ENCODE data around the gene SLC25A45.

SLC25A45 gene

DNA sequence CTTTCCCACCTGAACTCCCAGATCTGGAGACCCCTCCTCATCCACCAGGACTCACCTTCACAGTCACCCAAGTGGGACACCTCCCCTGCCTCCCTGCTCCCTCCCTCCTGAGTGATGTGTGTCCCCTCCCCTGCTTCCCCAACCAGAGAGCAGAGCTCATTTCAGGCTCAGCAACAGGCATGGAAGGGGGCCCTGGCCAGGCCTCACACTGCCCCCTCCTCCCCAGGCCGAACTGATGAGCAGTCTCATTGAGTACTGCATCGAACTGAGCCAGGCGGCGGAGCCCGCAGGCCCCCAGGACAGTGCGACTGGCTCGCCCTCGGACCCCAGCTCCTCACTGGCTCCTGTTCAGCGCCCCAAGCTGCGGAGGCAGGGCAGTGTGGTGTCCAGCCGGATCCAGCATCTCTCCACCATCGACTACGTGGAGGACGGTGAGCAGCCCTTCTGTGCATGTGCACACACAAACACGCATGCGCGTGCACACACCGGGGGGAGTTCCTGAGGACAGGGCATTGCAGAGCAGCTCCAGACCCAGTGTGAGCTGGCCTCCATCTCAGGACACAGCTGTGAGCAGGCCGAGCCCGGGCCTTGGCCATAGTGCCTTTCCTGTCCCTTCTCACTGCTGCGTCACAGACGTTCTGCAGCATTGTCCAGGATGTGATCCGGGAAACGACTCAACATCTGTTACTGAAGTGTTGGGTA lies 22.3 kb upstream of the SLC25A45 start:
- no peak for DNase-seq (ENCODE audit: low read depth)

DNA sequence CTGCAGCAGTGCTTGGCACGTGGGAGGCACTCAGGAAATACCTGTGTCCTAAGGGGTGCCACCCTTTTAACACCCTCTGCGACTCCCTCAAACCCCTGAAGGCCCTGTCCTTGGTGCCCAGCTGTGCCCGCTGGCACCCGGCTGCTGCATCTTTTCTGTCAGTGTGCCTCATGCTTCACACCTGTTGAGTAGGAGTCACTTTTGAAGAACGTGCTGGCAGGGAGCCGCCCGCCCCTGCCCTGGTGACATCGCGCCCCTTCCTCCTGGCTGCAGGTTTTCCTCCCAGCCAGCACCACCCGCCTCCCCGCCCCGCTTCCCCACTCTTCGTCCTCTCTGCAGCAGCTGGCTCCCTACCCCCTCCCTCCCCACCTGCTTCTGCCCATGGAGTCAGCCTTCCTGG lies 21.8 kb upstream of the SLC25A45 start:
- no peak for DNase-seq (ENCODE audit: low read depth)

DNA sequence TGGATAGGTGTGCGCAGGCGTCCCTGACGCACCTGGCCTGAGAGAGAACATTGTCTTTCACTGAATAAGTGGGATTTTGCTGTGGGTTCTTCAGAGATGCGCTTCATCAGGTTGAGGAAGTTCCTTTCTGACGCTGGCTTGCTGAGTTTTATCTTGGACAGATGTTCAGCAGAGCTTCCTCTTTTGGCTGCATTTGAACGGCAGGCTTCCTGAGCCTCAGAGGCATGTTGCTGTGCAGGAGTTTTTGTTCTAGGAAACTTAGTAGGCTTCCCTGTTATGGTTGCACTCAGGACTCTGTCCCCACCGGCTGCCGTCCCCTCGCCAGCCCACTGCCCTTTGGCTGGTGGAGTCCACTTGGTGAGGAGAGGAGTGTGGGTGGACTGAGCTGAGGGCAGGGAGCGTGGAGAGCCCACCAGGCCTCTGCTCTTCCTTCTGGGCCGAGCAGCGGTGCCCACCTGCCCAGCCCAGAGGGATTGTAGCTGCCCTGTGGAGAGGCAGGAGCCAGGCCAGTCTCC lies 21.2 kb upstream of the SLC25A45 start:
- no peak for DNase-seq (ENCODE audit: low read depth)

DNA sequence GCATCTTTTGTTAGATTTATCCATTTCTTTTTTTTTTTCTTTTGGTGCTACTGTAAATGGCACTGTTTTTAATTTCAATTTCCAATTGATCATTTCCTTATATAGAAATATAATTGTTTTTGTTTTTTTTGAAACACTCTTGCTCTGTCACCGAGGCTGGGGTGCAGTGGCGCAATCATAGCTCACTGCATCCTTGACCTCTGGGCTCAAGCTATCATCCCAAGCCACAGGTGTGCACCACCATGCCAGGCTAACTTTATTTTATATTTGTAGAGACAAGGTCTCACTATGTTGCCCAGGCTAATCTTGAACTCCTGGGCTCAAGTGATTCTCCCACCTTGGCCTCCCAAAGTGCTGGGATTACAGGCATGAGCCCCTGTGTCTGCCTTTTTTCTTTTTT lies 20.3 kb upstream of the SLC25A45 start:
- no peak for DNase-seq (ENCODE audit: low read depth)

DNA sequence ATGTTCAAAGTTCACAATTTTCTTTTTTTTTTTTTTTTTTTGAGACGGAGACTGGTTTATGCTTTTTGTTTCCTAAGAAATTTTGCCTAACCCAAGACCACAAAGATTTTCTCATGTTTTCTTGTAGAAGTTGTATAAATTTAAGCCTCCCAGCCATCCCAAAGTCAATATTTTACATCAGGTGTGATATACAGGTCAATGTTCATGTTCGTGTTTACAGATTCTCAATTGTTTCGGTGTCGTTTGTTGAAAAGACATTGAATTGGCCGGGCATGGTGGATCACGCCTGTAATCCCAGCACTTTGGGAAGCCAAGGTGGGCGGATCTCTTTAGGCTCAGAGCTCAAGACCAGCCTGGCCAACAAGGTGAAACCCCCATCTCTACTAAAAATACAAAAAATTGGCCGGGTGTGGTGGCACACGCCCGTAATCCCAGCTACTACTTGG lies 19.4 kb upstream of the SLC25A45 start:
- no peak for DNase-seq (ENCODE audit: low read depth)

DNA sequence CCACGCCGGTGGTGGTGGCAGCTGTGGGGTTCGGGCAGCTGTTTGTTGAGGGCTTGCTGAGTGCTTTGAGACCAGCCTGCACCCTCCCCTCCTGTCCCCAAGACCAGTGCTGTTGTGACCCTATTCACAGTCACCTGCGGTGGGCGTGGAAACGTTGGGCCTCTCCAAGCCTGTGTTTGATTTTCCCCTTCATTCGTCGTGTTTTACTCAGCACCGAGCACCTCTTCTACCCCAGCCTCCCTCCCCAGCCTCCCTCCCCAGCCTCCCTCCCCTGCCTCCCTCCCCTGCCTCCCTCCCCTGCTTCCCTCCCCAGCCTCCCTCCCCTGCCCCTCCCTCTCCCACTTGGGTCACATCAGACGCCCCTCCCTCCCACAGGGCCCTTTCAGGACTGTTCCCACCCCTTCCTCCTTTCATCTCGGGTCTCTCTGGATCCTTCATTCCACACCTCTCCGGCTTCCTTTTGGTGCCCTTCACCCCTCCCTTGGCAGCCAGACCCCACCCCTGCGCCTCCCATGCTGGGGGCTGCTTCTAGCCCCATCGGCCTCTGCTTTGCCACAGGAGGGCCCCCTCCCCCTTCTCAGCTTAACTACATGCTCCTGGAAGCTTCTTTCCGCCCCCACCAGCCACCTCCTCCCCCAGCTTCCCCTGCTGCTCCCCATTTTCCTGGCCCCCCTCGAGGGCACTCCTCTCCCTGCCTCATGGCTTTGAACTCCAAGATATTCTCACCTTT lies 18.8 kb upstream of the SLC25A45 start:
- DNase-seq (ENCODE audit: low read depth): no peak

DNA sequence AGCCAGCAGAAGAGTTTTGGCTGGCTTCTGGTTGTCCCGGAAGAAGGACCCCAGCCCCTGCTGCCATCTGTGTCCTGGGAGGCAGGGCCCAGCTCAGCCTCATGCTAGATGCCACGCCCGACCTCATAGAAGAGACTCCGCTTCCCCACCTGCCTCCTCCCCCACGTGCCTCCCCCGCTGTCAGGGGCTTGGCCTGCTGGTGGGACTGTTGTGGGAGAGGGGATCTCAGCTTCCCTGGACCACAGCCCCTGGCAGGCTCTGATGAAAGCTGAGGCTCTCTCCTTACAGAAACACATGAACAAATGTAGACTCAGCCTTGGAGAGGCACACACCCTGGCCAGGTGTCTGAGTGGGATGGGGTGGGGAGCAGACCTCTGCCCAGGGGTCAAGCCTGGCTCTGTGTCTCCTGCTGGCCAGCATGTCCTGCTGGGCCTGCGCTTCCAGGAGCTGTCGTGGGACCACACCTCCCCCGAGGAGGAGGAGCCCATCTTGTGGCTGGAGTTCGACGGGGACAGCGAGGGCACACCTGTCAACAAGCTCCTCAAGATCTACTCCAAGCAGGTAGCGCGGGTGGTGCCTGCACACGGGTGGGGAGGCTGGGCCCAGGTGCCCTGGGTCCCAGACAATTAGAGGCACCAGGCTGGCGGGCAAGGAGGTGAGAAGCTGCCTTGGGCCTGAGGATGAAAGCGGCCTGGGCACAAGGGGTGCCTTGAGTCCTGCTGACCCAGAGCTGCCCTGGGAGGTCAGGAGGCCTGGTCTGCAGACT lies 18.0 kb upstream of the SLC25A45 start:
- DNase-seq (ENCODE audit: low read depth): no peak

DNA sequence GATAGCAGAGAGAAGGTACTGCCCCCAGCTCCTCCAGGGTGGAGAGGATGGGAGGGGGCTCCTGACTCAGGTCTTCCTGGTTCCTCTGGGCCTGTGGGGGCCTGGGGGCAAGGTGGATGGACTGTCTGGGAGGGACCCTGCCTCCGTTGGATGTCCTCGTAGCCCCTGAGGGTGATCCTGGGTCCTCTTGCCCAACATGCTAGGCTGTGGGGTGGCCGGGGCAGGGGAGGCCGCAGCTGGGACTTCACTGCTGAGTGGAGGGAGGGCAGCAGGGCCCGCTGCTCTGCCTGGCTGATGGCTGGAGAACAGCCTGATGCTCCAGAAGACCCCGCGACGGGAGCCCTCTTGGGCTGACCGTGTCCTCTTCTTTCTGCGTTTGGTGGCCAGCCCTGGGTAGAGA lies 17.4 kb upstream of the SLC25A45 start:
- DNase-seq (ENCODE audit: low read depth): no peak

DNA sequence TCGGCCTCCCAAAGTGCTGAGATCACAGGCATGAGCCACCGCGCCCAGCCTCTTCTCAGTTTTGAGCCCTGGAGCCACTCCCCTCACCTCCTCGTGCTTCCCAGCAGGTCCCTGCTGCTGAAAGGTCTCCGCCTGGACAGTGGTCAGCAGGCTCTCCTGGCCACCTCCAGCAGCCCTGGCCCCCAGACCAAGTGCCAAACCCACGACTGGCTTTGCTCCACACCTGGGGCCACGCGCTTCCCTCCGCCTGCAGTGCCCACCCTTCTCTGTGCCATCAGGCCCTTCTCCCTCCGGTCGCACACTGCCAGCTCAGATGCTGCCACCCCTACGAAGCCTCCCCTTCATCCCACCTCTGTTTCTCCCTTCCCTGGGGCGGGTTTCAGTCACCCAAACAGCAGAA lies 16.8 kb upstream of the SLC25A45 start:
- DNase-seq (ENCODE audit: low read depth): no peak

DNA sequence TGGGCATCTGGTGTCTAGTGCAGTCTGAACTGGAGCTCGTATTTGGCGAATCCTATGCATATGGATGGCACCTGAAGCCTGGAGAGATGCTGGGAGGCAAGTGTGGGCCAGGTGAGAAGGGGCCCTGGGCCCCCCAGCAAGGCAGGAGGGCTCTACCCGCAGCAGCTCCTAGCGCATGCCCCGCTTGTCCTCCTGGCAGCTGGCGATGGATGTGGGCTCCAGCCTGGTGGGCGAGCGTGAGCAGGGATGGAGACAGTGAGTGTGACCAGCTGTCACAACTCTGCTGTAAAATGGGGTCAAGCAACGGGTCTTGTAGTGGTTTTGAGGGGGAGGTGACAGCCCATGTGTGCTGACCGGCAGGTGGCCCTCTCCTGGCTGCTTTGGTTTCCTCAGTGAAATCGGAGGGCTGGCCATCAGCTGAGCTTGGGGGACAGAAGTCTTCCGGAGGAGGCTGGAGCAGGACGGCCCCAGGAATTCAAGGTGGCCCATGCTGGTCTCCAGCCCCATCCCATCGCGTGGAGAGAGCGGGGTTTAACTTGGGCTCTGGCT lies 16.0 kb upstream of the SLC25A45 start:
- DNase-seq (ENCODE audit: low read depth): no peak

DNA sequence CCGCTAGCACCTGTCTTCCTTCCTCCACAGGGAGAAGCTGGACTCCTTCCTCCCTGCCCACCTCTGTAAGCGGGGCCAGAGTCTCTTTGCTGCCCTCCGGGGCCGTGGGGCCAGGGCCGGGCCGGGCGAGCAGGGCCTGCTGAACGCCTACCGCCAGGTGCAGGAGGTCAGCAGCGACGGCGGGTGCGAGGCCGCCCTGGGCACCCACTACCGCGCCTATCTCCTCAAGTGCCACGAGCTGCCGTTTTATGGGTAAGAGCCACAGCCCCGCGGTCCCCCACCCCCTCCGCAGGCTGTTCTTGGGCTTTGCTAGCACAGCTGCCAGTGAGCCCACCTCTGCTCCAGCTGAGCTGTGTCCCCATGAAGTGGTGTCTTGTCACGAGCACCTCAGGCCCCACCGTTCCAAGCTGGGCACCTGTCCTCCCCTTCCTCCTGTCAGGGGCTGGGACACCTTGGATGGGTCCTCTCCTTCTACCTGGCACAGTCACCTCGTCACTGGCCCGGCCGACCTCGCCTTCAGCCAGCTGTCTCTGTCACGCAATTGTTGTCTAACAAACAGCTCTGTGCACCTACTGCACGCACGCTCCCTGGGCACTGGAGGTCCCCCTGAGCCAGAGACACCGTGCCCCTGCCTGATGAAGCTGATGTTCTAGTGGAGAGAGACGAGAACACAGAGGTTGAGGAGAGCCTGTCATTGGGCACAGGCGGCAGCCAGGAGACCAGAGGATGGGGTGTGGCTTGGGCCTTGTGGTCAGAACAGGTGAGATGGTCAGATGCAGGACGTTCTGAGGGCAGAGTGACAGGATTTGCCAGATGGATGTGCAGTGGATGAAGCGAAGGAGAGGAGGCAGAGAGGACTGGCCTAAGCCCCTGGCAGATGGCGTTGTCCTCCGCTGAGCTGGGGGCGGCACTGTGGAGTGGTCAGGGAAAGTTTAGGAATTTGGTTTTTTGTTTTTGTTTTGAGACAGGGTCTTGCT lies 14.6 kb upstream of the SLC25A45 start:
- no peak for DNase-seq (ENCODE audit: low read depth)

DNA sequence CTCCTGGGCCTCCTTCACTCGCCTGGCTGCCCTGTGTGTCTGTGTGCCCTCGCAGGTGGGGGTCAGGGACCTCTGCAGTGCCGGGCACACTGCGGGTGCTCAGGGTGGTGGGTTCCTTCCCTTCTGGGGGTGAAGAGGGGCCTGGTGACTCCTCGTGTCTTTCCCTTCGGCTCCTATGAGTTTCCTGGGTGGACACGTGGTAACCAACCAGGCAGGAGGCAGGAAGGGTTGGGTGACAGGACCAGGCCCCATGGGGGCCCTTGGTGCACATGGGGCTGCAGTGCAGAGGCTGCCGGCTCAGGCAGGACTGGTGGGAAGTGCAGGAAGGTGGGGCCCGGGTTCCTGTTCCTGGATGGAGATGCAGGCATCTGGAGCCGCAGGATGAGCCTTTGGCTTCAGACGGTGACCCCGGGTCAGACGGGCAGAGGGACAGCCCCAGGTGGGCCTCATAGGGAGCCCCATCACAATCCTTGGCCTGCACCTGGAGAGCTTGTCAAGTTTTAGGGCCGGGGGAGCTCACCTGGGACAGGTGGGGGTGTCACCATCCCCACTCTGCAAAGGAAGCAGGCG lies 13.6 kb upstream of the SLC25A45 start:
- DNase-seq (ENCODE audit: low read depth): no peak

DNA sequence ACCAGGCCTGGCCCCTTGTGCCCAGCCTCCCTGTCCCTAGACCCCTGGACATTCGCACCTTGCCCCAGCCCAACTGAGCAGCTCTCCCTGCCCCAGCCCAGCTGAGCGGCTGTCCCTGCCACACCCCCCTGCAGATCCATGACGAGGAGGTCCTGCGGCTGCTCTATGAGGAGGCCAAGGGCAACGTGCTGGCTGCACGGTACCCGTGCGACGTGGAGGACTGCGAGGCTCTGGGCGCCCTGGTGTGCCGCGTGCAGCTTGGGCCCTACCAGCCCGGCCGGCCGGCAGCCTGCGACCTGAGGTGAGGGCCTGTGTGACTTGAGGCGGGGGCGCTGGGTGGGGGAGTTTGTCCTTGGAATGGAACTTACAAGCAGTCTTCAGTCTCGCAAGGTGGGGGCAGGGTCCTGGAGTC lies 11.7 kb upstream of the SLC25A45 start:
- DNase-seq (ENCODE audit: low read depth): no peak

DNA sequence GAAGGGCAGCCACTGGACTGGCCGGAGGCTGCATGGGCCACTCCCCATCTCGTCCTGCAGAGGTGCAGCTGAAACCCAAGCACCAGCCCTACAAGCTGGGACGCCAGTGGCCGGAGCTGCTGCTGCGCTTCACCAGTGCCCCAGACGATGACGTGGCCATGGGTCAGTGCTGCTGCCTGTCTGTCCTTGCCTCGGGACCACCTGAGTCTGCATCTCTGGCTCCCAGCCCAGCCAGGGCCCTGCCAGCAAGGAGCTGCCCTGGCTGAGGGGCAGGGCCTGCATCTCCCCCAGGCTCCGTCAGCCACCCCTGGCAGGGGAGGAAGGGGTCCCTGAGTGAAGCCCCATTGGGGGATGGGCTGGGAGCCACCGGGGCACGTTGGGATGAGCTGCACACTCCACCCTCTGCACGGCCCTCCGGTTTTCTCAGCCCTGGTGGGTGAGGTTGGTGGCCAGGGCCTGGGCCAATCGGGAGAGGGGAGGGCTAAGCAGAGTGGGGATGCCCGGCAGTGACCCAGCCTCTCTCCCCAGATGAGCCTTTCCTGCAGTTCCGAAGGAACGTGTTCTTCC lies 11.2 kb upstream of the SLC25A45 start:
- DNase-seq (ENCODE audit: low read depth): no peak

DNA sequence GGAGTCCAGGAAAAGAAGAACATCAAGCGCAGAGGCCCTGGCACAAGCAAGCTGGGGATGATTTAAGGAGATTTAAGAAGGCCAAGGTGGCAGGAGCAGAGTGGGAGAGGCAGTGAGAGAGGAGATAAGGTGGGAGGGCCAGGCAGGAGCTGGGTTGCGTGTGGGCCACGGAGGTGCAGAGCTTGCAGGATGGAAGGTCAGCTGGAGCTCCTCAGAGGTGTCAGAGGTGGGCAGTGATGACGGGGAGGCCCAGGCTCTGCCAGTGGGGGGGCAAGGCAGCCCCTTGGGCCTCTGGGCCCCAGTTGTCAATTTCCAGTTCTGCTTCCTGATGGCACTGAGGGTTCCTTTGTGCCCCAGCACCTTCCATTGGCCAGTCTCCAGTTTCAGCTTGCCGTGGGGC lies 10.5 kb upstream of the SLC25A45 start:
- no peak for DNase-seq (ENCODE audit: low read depth)

DNA sequence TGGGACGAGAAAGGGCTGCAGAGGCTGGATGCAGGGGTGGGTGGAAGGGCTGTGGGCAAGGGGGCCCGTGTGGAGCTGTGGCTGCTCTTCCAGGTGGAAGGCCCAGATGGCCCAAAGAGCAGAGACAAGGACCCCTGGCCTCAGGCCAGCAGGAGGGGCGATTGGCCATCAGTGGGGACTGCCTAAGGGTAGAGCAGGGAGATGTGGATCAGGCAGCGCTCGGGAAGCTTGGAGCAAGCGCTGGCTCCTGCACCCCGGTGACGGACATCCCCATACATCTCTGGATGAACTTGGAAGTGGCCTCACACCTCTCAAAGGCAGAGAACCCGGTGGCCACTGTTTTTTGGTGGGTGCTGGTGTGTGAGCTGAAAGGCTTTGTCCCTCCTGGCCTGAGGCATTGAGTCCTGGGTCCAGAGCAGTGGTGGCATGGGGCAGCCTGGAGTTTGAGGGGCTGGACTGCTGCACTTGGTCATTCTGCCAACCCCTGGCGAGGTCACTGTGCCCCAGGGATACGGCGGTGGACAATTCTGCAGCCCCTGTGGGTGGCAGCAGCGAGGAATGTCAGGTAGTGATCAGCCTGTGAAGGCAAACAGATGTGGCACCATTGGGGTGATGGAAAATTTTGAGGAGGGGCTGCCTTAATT lies 9.9 kb upstream of the SLC25A45 start:
- no peak for DNase-seq (ENCODE audit: low read depth)

DNA sequence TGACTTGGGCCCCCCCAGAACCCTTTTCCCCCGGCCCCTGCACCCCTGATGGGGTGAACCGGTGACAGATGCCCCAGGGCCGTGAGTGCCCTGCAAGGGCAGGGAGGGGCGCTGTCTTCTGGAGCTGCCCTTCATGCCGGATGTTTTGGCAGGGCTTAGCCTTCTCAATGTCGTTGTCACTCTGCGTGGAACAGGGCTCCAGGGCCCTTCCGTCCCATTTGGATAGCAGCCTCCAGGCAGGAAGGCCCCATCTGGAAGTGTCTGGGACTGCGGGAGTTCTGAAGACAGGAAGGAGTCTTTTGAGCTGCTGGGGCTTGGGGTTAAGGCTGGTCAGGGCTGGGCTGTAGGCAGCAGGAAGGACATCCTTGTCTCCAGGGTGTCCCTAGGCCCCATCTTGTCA lies 8.6 kb upstream of the SLC25A45 start:
- DNase-seq (ENCODE audit: low read depth): no peak

DNA sequence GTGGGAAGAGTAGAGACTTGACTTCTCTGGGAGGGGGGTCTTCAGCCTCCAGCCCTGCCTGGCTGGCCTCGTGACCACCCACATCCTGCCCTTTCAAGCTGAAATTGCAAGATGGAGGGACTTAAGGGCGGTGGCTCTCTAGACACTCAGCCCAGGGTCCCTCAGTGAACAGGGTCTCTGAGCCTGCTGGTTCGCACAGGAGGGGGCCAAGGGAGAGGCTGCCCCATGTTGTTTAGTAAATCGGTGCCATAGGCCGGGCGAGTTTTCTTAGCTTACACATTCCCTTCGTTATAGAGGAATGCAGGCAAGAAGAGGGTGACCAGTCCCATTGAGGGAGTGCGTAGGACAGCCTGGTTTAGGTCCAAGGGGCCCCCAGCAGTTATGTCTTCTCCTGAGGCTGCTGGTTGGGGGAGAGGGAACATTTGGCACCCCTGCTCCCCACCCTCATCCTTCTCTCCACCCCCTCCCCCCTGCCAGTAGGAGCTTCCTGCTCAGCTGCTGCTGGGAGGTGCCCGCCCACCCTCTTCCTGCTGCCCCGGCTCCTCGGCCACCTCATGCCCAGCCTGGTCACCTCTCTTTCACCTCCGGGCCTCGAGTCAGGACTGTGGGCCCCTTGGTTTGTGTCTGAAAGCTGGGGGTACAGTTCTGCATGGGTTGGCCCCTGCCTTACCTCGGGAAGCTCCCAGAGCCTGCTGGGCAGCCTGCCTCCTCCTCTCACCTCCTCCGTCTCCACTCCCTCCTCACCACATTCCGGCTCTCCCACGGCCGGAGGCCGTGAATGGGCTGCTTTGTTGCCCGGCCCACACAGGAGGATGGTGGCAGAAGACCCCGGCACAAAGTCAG lies 7.9 kb upstream of the SLC25A45 start:
- no peak for DNase-seq (ENCODE audit: low read depth)

DNA sequence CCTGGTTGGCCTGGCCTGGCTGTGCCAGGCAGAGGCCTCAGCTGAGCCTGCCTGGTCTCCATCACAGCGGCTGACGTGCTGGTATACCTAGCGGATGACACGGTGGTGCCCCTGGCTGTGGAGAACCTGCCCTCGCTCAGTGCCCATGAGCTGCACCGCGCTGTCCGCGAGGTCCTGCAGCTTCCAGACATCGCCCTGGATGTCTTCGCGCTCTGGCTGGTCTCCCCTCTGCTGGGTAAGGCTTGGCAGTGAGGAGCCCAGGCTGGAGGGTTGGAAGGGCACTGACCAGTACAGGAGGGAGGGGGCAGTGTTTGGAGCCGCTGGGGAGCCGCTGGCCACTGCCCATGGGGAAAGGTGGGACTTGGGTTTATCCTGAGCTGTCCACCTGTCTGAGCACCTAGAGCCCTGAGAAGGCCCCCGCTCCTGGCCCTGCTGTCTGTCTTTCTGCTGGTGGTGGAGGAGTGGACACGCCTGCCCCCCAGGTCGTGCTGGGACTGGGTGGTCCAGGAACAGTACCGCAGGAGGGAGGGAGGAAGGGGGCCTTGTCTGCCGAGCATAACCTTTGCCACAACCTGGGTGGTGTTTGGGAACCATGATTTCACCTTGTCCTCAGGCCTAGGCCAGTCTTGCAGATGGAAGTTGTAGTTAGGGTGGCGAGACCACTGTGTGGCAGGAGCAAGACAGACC lies 7.0 kb upstream of the SLC25A45 start:
- DNase-seq (ENCODE audit: low read depth): no peak
